IgD-negative memory B cell (primary cell): ENCODE measurements around the gene CELA2A. TPM values are rescaled to one million over a fixed set of nuclear protein-coding genes. Genes with fewer than 3 reads are reported as not detected.
"Not testable (repeated sequence)": the region's sequence is repeated elsewhere in the genome, so short reads cannot be mapped to it uniquely, and the experiment has no call there.

Experiments
- H3K27ac Mint-ChIP-seq, 3 donors: one replicate each; pipeline ENCODE4 v1.8.0; 2020 to 2022; ENCODE audit warnings: mild to moderate bottlenecking in 3 of 3, mixed read lengths in 3 of 3, moderate library complexity in 1 of 3
- H3K27me3 Mint-ChIP-seq: one replicate; pipeline ENCODE4 v1.8.0; 2021; ENCODE audit warnings: mixed read lengths
- H3K36me3 Mint-ChIP-seq: one replicate; pipeline ENCODE4 v1.8.0; 2020; ENCODE audit warnings: mild to moderate bottlenecking, mixed read lengths
- H3K4me1 Mint-ChIP-seq, 3 donors: one replicate each; pipeline ENCODE4 v1.8.0; 2020 to 2022; ENCODE audit warnings: mixed read lengths in 3 of 3, mild to moderate bottlenecking in 1 of 3
- H3K4me3 Mint-ChIP-seq, 4 donors: one replicate each; pipeline ENCODE4 v1.8.0; 2020 to 2022; ENCODE audit warnings: mild to moderate bottlenecking in 4 of 4, mixed read lengths in 4 of 4, moderate library complexity in 3 of 4
- H3K9me3 Mint-ChIP-seq, 3 donors: one replicate each; pipeline ENCODE4 v1.8.0; 2020 to 2021; ENCODE audit warnings: mixed read lengths in 3 of 3, mild to moderate bottlenecking in 1 of 3
- polyA plus RNA-seq: library from polyadenylated mRNA; unstranded; fragments of 300-500 nt; fragmentation: Illumina TruSeq; gene quantifications from one replicate; pipeline ENCODE4 v1.2.3, GENCODE V29; 2021

The CELA2A gene
- polyA plus RNA-seq, 1 donor from 2014 or later: not detected

- no peaks in the 10 kb centered on the region for H3K9me3 Mint-ChIP-seq
- no peaks in the 10 kb centered on the region for H3K36me3 Mint-ChIP-seq
- H3K27me3 Mint-ChIP-seq: peaks cover 11% of the 10 kb centered on the region
- peaks cover 0 to 1% (median 0%) of the 10 kb centered on the region in 3 donors for H3K4me1 Mint-ChIP-seq
- no peak overlapping the region for H3K4me3 Mint-ChIP-seq
- no peak overlapping the region for H3K27ac Mint-ChIP-seq
Observed at GRCh38 chr1:15445390-15446122, 11.0 kb upstream of the CELA2A start.

- Mint-ChIP-seq H3K27me3 (peaks cover 16% of the 10 kb centered on the region), H3K4me1 (peaks cover 0 to 1% (median 0%) of the 10 kb centered on the region in 3 donors), H3K27ac (no peak overlapping the region), H3K4me3 (no peak overlapping the region), H3K9me3 (peaks cover 0 to 2% (median 1%) of the 10 kb centered on the region in 3 donors), H3K36me3 (no peaks in the 10 kb centered on the region)
Observed at GRCh38 chr1:15446212-15446611, 10.3 kb upstream of the CELA2A start.

- H3K4me3 Mint-ChIP-seq: no peak overlapping the region
- no peaks in the 10 kb centered on the region for H3K36me3 Mint-ChIP-seq
- H3K9me3 Mint-ChIP-seq: peaks cover 0 to 3% (median 2%) of the 10 kb centered on the region in 3 donors
- peaks cover 0 to 1% (median 0%) of the 10 kb centered on the region in 3 donors for H3K4me1 Mint-ChIP-seq
- H3K27ac Mint-ChIP-seq: no peak overlapping the region
- H3K27me3 Mint-ChIP-seq: peaks cover 15% of the 10 kb centered on the region
Observed at GRCh38 chr1:15448877-15449462, 7.6 kb upstream of the CELA2A start.

GRCh38 chr1:15449567-15449966 is 7.0 kb upstream of the CELA2A start:
- Mint-ChIP-seq H3K36me3 (no peaks in the 10 kb centered on the region), H3K27ac (no peak overlapping the region), H3K4me1 (peaks cover 0 to 1% (median 0%) of the 10 kb centered on the region in 3 donors), H3K9me3 (peaks cover 0 to 3% (median 2%) of the 10 kb centered on the region in 3 donors), H3K27me3 (peaks cover 13% of the 10 kb centered on the region), H3K4me3 (no peak overlapping the region)

GRCh38 chr1:15451014-15451722 is 5.4 kb upstream of the CELA2A start:
- Mint-ChIP-seq H3K36me3 (no peaks in the 10 kb centered on the region), H3K27ac (no peak overlapping the region), H3K27me3 (peaks cover 14% of the 10 kb centered on the region), H3K4me3 (no peak overlapping the region), H3K9me3 (peaks cover 0 to 3% (median 2%) of the 10 kb centered on the region in 3 donors), H3K4me1 (no peaks in the 10 kb centered on the region)

- H3K36me3 Mint-ChIP-seq: no peaks in the 10 kb centered on the region
- H3K27me3 Mint-ChIP-seq: peaks cover 16% of the 10 kb centered on the region
- H3K4me3 Mint-ChIP-seq: no peak overlapping the region
- no peak overlapping the region for H3K27ac Mint-ChIP-seq
- H3K9me3 Mint-ChIP-seq: peaks cover 0 to 3% (median 2%) of the 10 kb centered on the region in 3 donors
- no peaks in the 10 kb centered on the region for H3K4me1 Mint-ChIP-seq
Observed at GRCh38 chr1:15452216-15452615, 4.3 kb upstream of the CELA2A start.

- Mint-ChIP-seq H3K27me3 (peaks cover 12% of the 10 kb centered on the region), H3K36me3 (no peaks in the 10 kb centered on the region), H3K27ac (no peak overlapping the region), H3K4me1 (no peaks in the 10 kb centered on the region), H3K4me3 (no peak overlapping the region), H3K9me3 (peaks cover 0 to 3% (median 2%) of the 10 kb centered on the region in 3 donors)
Observed at GRCh38 chr1:15452866-15453571, 3.5 kb upstream of the CELA2A start.

- no peak overlapping the region for H3K4me3 Mint-ChIP-seq
- no peak overlapping the region for H3K27ac Mint-ChIP-seq
- H3K36me3 Mint-ChIP-seq: no peaks in the 10 kb centered on the region
- H3K4me1 Mint-ChIP-seq: no peaks in the 10 kb centered on the region
- peaks cover 0 to 3% (median 2%) of the 10 kb centered on the region in 3 donors for H3K9me3 Mint-ChIP-seq
- peaks cover 12% of the 10 kb centered on the region for H3K27me3 Mint-ChIP-seq
Observed at GRCh38 chr1:15453734-15454133, 2.8 kb upstream of the CELA2A start.

- peaks cover 0 to 3% (median 2%) of the 10 kb centered on the region in 3 donors for H3K9me3 Mint-ChIP-seq
- H3K36me3 Mint-ChIP-seq: no peaks in the 10 kb centered on the region
- no peak overlapping the region for H3K4me3 Mint-ChIP-seq
- peaks cover 12% of the 10 kb centered on the region for H3K27me3 Mint-ChIP-seq
- no peaks in the 10 kb centered on the region for H3K4me1 Mint-ChIP-seq
- no peak overlapping the region for H3K27ac Mint-ChIP-seq
Observed at GRCh38 chr1:15454256-15454655, 2.3 kb upstream of the CELA2A start.

GRCh38 chr1:15455522-15455921 is 1.0 kb upstream of the CELA2A start:
- no peak overlapping the region for H3K27ac Mint-ChIP-seq
- peaks cover 0 to 3% (median 2%) of the 10 kb centered on the region in 3 donors for H3K9me3 Mint-ChIP-seq
- no peaks in the 10 kb centered on the region for H3K4me1 Mint-ChIP-seq
- no peak overlapping the region for H3K4me3 Mint-ChIP-seq
- H3K36me3 Mint-ChIP-seq: no peaks in the 10 kb centered on the region
- peaks cover 12% of the 10 kb centered on the region for H3K27me3 Mint-ChIP-seq

GRCh38 chr1:15457585-15457984 is 1.1 kb downstream of the CELA2A start:
- H3K4me1 Mint-ChIP-seq: no peaks in the 10 kb centered on the region

GRCh38 chr1:15458388-15458787 is 1.9 kb downstream of the CELA2A start:
- H3K4me1 Mint-ChIP-seq, H3K36me3 Mint-ChIP-seq, H3K9me3 Mint-ChIP-seq, H3K4me3 Mint-ChIP-seq, H3K27ac Mint-ChIP-seq, H3K27me3 Mint-ChIP-seq: not testable (repeated sequence)

More at GRCh38 chr1:15457585-15457984, 1.1 kb downstream of the CELA2A start:
- Mint-ChIP-seq H3K27ac (no peak overlapping the region), H3K9me3 (no peaks in the 10 kb centered on the region), H3K36me3 (no peaks in the 10 kb centered on the region), H3K4me3 (no peak overlapping the region), H3K27me3 (peaks cover 6% of the 10 kb centered on the region)

GRCh38 chr1:15459771-15460707 is 3.5 kb downstream of the CELA2A start:
- Mint-ChIP-seq H3K4me1 (no peaks in the 10 kb centered on the region), H3K36me3 (no peaks in the 10 kb centered on the region), H3K27me3 (peaks cover 12% of the 10 kb centered on the region), H3K27ac (no peak overlapping the region), H3K4me3 (no peak overlapping the region), H3K9me3 (no peaks in the 10 kb centered on the region)

- H3K36me3 Mint-ChIP-seq: no peaks in the 10 kb centered on the region
- H3K27me3 Mint-ChIP-seq: peaks cover 9% of the 10 kb centered on the region
- H3K4me1 Mint-ChIP-seq: no peaks in the 10 kb centered on the region
- no peaks in the 10 kb centered on the region for H3K9me3 Mint-ChIP-seq
- no peak overlapping the region for H3K27ac Mint-ChIP-seq
- no peak overlapping the region for H3K4me3 Mint-ChIP-seq
Observed at GRCh38 chr1:15460708-15461095, 4.2 kb downstream of the CELA2A start.
